Neuron (in vitro differentiated cells): ENCODE measurements around the gene MRGPRX2.

Experiments used
- H2AFZ ChIP-seq: one replicate; pipeline ENCODE4 v1.6.1; 2013; ENCODE audit warnings: low read depth, mild to moderate bottlenecking, inconsistent platforms, low read length, moderate library complexity
- H3K27me3 ChIP-seq: one replicate; pipeline ENCODE4 v1.6.1; 2013; ENCODE audit warnings: low read length; ENCODE audit not compliant: insufficient read depth
- H3K36me3 ChIP-seq: one replicate; pipeline ENCODE4 v1.6.1; 2013; ENCODE audit warnings: low read length; ENCODE audit not compliant: insufficient read depth
- H3K4me1 ChIP-seq: one replicate; pipeline ENCODE4 v1.6.1; 2013; ENCODE audit warnings: low read length; ENCODE audit not compliant: insufficient read depth
- H3K4me3 ChIP-seq: 2 replicates; pipeline ENCODE4 v1.5.1; 2013; ENCODE audit warnings: mild to moderate bottlenecking, low read length, moderate library complexity
- H3K9me3 ChIP-seq: one replicate; pipeline ENCODE4 v1.6.1; 2013; ENCODE audit warnings: low read length

Gene MRGPRX2

DNA sequence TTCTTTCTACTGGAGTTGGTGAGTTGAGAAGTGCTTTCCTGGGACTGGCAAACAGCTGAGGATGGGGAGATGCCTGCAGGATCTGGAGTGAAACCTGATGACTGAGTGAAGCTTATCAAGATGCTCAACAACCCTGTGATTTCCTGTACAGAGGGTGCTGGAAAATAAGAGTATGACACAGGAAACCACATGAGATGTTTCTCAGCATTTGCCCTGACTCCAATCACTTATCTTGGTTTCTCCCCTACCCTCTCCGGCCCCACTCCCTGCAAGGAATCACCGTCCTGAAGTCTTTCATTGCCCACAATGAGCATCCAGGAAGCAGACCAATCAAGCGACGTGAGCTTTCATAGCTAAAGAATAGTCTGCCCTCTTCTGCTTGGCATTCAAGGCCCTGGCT, at the start of gene MRGPRX2:
MRGPRX2 (minus strand) TSS at position 89 of the 400 bp plus-strand sequence. CDS start 4,315 bp downstream, outside the sequence.
- H3K4me3 ChIP-seq, result no peak within 1 kb of the TSS
- no peaks in the 10 kb centered on the region for H3K4me1 ChIP-seq
- no peak within 1 kb of the TSS for H2AFZ ChIP-seq
- H3K36me3 ChIP-seq, result no peaks in the 10 kb centered on the region
- H3K9me3 ChIP-seq, result no peaks in the 10 kb centered on the region
- peaks cover 3% of the 10 kb centered on the region for H3K27me3 ChIP-seq

DNA sequence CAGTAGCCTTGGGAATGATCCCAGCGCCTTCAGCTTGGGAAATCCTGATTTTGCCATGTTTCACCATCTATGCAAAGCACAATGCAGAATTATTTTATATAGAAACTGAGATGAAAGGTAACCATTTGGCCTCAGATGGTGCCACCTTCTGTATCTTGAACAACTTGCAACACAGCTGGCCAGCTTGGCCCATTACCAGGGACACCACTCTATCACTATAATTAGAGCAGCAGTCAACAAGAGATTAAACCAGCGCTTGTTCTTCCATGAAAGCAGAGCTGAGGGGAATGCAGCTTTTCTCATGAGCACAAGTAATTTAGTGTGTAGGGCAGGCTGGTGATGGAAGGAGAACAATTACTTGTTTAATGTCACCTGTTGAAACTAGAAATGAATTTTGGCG, 49.8 kb upstream of the MRGPRX2 start:
- Histone ChIP-seq H3K36me3 (no peaks in the 10 kb centered on the region), H2AFZ (no peak overlapping the region), H3K4me1 (no peaks in the 10 kb centered on the region), H3K27me3 (peaks cover 18% of the 10 kb centered on the region), H3K9me3 (no peaks in the 10 kb centered on the region), H3K4me3 (no peak overlapping the region)

DNA sequence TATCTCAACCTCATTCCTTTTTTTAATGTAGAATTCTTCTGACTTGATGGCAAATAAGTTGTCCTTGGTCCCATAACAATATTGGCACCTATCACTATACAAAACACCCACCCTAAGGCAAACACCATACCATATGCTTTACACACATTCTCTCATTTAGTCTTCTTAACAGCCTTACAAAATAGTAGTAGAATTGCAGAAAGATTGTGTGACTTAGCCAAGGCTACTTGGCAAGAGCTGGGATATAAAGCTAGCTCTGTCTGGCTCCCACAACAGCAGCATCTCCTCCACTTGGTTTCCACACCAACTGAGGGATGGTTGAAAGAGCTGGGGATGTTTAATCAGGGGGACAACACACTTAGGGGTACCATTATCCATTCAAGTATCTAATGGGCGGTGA, 46.6 kb upstream of the MRGPRX2 start:
- no peak overlapping the region for H2AFZ ChIP-seq
- no peaks in the 10 kb centered on the region for H3K9me3 ChIP-seq
- no peak overlapping the region for H3K4me3 ChIP-seq
- H3K4me1 ChIP-seq, result no peaks in the 10 kb centered on the region
- H3K36me3 ChIP-seq, result no peaks in the 10 kb centered on the region
- peaks cover 18% of the 10 kb centered on the region for H3K27me3 ChIP-seq

DNA sequence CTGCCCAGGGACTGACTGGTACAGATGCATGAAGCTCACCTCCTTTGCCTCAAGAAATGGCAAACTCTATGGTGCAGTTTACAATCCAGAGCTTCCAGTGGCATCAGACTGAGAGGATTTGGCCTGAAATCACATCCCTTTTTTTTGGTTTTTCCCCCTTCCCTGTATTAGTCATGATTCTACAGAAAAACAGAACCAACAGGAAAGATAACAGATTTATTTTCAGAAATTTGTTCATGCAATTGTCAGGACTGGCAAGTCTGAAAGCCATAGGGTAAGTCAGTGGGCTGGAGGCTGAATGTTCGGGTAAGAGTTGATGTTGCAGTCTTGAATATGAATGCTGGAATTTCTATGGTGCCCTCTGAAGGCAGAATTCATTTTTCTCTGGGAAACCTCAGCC, 44.5 kb upstream of the MRGPRX2 start:
- Histone ChIP-seq H3K4me1 (no peaks in the 10 kb centered on the region), H3K27me3 (peaks cover 16% of the 10 kb centered on the region), H3K36me3 (no peaks in the 10 kb centered on the region), H3K9me3 (no peaks in the 10 kb centered on the region), H2AFZ (no peak overlapping the region), H3K4me3 (no peak overlapping the region)

DNA sequence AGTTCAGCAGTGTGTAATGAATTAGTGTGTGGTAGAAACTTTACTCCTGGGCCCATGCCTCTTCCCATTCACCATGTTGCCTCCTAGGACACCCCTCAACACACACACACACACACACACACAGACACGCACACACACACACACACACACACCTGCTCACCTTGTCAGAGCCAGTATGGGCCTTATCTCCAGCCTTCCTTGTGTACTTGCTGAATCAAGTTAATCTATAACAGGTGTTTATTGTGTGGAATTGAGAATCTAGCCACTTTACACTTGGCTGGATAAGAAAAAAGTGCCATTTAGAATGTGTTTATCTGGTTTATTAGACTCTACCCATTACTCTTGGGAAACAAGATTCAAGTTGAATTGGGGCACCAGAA, 42.0 kb upstream of the MRGPRX2 start:
- Histone ChIP-seq H3K27me3 (peaks cover 6% of the 10 kb centered on the region), H3K9me3 (no peaks in the 10 kb centered on the region)

DNA sequence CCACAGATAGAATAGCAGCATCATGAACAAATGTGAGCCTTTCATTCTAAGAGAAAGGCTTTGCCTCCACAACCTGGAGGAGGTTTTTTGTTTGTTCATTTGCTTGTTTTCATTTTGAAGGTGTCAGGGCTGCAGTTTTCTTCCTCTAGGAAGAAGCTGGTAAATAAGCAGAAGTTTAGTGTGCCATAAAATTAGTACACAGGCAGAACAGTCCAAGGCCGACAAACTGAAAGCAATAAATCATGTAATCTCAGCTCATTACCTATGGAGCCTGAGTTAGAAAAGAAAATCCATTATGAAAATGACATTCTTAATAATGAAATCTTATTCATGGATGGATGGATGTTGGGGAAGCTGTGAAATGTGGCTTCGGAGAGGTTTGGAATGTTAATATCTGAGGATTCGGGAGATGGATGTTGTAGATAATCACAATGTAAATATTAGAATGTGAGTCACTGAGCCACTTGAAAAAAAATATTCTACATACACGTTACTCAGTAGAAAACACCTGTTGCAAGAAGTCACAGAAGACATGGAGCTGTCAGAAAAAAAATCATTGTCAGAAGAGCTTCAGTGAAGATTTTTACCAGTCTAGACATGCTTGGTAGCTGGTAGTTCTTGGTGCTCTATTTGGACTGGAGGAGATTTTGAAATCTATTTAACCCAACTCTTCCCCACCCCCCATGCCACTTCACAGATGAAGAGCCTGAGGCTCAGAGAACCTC, 41.4 kb upstream of the MRGPRX2 start:
- no peaks in the 10 kb centered on the region for H3K4me1 ChIP-seq
- H3K4me3 ChIP-seq, result no peak overlapping the region
- H3K36me3 ChIP-seq, result no peaks in the 10 kb centered on the region
- no peaks in the 10 kb centered on the region for H3K9me3 ChIP-seq
- H3K27me3 ChIP-seq, result peaks cover 10% of the 10 kb centered on the region
- no peak overlapping the region for H2AFZ ChIP-seq

More for the DNA sequence above, 42.0 kb upstream of the MRGPRX2 start:
- no peak overlapping the region for H2AFZ ChIP-seq
- H3K36me3 ChIP-seq, result no peaks in the 10 kb centered on the region
- H3K4me3 ChIP-seq, result no peak overlapping the region
- H3K4me1 ChIP-seq, result no peaks in the 10 kb centered on the region

DNA sequence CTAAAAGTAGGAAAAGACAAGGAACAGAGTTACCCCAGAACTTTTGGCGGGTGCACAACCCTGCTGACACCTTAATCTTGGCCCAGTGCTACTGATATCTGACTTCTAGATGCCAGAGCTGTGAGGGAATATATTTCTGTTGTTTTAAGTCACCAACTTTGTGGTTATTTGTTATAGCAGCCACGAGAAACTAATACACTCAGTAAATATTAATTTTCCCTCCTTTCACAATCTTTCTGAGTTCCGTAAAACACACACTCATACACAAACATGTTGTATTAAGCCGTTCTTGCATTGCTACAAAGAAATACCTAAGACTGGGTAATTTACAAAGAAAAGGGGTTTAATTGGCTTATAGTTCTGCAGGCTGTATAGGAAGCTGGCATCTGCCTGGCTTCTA, 40.4 kb upstream of the MRGPRX2 start:
- peaks cover 16% of the 10 kb centered on the region for H3K27me3 ChIP-seq
- H3K36me3 ChIP-seq, result no peaks in the 10 kb centered on the region
- no peak overlapping the region for H2AFZ ChIP-seq
- H3K9me3 ChIP-seq, result no peaks in the 10 kb centered on the region
- H3K4me1 ChIP-seq, result no peaks in the 10 kb centered on the region
- H3K4me3 ChIP-seq, result no peak overlapping the region

DNA sequence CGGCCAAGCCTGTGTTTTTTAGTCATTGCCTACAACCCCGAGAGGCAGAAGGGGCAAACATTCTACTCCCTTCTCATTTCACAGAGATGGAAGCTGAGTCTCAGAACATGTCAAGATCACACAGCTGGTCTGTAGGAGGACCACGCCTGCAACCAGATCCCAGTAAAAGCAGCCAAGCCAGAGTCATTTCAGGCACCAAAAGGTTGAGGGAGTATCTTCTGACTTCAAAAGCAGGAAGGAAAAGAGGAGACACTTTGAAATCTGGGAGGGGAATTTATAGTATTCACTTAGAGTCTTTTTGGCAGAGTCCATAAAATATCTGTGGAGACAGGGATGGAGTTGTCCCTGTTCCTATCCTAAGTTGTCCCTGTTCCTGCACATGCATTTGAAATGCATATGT, 38.6 kb upstream of the MRGPRX2 start:
- Histone ChIP-seq H3K9me3 (no peaks in the 10 kb centered on the region), H3K4me1 (no peaks in the 10 kb centered on the region), H3K36me3 (no peaks in the 10 kb centered on the region), H3K27me3 (peaks cover 16% of the 10 kb centered on the region), H3K4me3 (no peak overlapping the region), H2AFZ (no peak overlapping the region)

DNA sequence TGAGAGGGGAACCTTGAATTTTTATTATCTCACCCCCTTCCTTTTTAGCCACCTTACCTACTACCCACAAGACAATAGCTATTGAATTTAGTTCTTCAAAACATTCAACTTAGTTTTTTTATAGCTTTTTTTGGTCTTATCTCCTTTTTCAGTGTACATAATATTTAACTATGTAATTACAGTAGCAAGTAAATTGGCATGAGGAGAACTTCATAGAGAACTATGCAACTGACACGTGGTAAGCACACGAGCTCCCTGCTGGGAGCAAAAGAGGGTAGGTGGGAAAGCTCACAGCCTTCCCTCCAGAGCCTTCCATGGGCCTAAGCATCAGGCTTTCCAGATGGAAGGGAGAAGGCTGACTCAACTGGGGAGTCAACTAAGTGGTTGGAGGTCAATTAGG, 34.3 kb upstream of the MRGPRX2 start:
- Histone ChIP-seq H2AFZ (no peak overlapping the region), H3K4me1 (no peaks in the 10 kb centered on the region), H3K27me3 (peaks cover 16% of the 10 kb centered on the region), H3K9me3 (no peaks in the 10 kb centered on the region), H3K36me3 (no peaks in the 10 kb centered on the region), H3K4me3 (no peak overlapping the region)

DNA sequence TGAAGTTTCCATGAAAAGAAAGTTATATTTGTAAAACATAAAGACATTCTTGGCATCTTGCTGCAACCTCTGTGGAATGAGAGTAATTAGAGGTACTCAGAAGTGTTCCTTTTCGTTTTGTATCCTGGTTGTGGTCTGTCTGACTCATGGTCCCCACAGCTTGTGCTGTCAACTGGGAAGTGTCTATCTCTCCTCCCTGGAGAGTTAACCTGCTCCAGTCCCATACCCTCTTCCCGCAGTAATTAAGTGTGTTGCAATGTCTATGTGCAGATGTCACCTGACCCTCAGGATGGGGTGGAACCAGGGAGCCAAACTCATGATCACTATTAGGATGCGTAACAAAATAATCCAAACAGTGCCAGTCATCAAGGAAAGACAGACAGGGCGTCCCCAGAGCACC, 33.5 kb upstream of the MRGPRX2 start:
- H3K4me1 ChIP-seq, result no peaks in the 10 kb centered on the region
- H2AFZ ChIP-seq, result no peak overlapping the region

DNA sequence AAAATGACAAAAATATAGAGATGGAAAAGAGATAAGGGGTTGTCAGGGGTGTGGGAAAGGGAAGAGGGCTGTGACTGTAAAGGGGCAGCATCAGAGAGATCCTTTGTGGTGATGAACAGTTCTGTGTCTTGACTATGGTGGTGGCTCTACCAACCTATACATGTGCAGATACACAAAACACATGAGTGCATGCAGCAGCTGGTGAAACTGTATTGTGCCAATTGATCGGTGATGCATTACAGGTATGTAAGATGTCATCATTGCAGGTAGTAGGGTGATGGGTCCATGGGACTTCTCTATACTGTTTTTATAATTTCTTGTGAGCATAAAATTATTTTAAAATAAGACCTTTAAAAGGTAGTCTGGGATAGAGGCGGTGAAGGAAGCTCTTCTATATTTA, 32.3 kb upstream of the MRGPRX2 start:
- H3K4me1 ChIP-seq, result no peaks in the 10 kb centered on the region
- H2AFZ ChIP-seq, result no peak overlapping the region
- no peaks in the 10 kb centered on the region for H3K36me3 ChIP-seq
- no peak overlapping the region for H3K4me3 ChIP-seq
- peaks cover 1% of the 10 kb centered on the region for H3K9me3 ChIP-seq
- H3K27me3 ChIP-seq, result peaks cover 20% of the 10 kb centered on the region

More for the DNA sequence above, 33.5 kb upstream of the MRGPRX2 start:
- Histone ChIP-seq H3K27me3 (peaks cover 19% of the 10 kb centered on the region), H3K9me3 (peaks cover 1% of the 10 kb centered on the region), H3K36me3 (no peaks in the 10 kb centered on the region), H3K4me3 (no peak overlapping the region)

DNA sequence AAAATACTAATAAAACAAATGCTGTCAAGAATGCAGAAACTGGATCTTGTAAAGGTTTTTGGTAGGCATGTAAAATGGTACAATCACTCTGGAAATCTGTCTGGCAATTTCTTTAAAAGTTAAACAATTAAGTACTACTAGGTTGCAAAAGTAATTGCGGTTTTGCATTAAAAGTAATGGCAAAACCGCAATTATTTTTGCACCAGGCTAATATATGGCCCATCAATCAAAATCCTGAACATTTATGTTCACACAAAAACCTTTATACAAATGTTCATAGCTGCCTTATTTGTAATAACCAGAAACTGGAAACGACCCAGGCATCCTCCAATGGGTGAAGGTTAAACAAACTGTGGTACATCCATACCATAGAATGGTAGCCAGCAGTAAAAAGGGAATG, 31.8 kb upstream of the MRGPRX2 start:
- H3K36me3 ChIP-seq, result no peaks in the 10 kb centered on the region
- peaks cover 21% of the 10 kb centered on the region for H3K27me3 ChIP-seq
- no peaks in the 10 kb centered on the region for H3K4me1 ChIP-seq
- H2AFZ ChIP-seq, result no peak overlapping the region
- H3K4me3 ChIP-seq, result no peak overlapping the region
- peaks cover 1% of the 10 kb centered on the region for H3K9me3 ChIP-seq

DNA sequence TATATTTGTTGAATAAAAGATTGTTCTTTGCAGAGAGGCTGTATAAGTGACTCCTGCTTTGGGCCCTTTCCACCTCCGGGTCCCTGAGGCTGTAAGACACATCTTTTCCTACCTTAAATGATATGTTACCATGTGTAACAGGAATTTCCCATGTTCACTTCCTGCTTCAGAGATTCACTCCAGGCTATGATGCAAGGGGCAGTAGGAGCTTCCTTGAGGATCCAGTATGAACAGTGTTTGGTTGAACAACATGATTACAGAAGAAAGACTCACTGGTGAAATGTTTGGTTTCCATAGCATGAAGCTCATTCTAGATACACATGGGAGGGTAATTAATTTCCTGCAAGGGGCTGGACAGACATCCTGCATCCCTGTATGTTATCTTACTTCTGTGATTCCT, 30.8 kb upstream of the MRGPRX2 start:
- peaks cover 1% of the 10 kb centered on the region for H3K9me3 ChIP-seq
- H3K4me3 ChIP-seq, result no peak overlapping the region
- H3K36me3 ChIP-seq, result no peaks in the 10 kb centered on the region
- H3K4me1 ChIP-seq, result no peaks in the 10 kb centered on the region
- peaks cover 12% of the 10 kb centered on the region for H3K27me3 ChIP-seq
- no peak overlapping the region for H2AFZ ChIP-seq

DNA sequence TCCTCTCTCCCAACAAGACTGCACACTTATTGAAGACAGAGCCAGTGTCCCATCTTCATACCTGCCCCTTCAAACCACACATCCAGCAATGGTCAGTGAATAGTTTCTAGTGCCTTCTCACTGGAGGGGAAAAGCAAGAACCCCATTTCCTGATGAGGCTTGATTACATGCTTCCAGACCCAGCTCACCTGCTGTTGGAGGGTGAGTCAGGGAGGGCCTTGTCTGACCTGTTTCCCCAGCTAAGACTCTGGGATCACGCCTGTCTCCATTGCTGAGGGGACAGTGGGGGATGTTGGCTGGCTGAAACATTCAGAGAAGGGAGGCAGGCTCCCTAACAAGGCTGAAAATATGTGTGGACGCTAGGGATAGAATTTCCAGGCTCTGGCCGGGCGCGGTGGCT, 28.9 kb upstream of the MRGPRX2 start:
- Histone ChIP-seq H3K4me1 (no peaks in the 10 kb centered on the region), H3K4me3 (no peak overlapping the region), H2AFZ (no peak overlapping the region), H3K27me3 (peaks cover 12% of the 10 kb centered on the region), H3K36me3 (no peaks in the 10 kb centered on the region), H3K9me3 (peaks cover 1% of the 10 kb centered on the region)
